ENCODE measurements around the gene KIAA1217.

- no peak for TF ChIP-seq EZH2phosphoT487 (IDR thresholded peaks at IDR 0.05; ENCODE audit: insufficient read depth, low read depth)
- TF ChIP-seq EZH2 (IDR thresholded peaks at IDR 0.05; ENCODE audit: insufficient read depth, poor library complexity, severe bottlenecking), result no peak
Observed at GRCh38 chr10:24384954-24385353, 176.0 kb downstream of the KIAA1217 start.

All from GM23248 (cell line).